D341Med (cell line): Measurements from ENCODE around the gene EGFL7.
"Not testable (repeated sequence)": the region's sequence is repeated elsewhere in the genome, so short reads cannot be mapped to it uniquely, and the experiment has no call there.

Experiments
- DNase-seq: peaks from one replicate; pipeline ENCODE4 v3.0.0; 2012; ENCODE audit warnings: low spot score

The EGFL7 gene

GRCh38 chr9:136624184-136624951, 38.3 kb upstream of the EGFL7 start:
- no peak for DNase-seq

GRCh38 chr9:136625101-136626065, 37.3 kb upstream of the EGFL7 start:
- peak; percentile 85 for DNase-seq

GRCh38 chr9:136626066-136626725, 36.5 kb upstream of the EGFL7 start:
- DNase-seq: no peak

- no peak for DNase-seq
These were observed 35.7 kb upstream of the EGFL7 start for GRCh38 chr9:136626740-136627642.

- DNase-seq: no peak
These were observed 35.0 kb upstream of the EGFL7 start for GRCh38 chr9:136627703-136628102.

GRCh38 chr9:136628268-136628667, 34.4 kb upstream of the EGFL7 start:
- DNase-seq: no peak

GRCh38 chr9:136629001-136629878, 33.5 kb upstream of the EGFL7 start:
- no peak for DNase-seq

- peak; percentile 80 for DNase-seq
These were observed 32.6 kb upstream of the EGFL7 start for GRCh38 chr9:136629879-136630661.

GRCh38 chr9:136630662-136630992, 32.1 kb upstream of the EGFL7 start:
- DNase-seq: no peak

GRCh38 chr9:136631038-136632000, 31.4 kb upstream of the EGFL7 start:
- DNase-seq: peak; percentile 83

GRCh38 chr9:136632072-136632471, 30.6 kb upstream of the EGFL7 start:
- not testable (repeated sequence) for DNase-seq

GRCh38 chr9:136632491-136633106, 30.1 kb upstream of the EGFL7 start:
- not testable (repeated sequence) for DNase-seq

- DNase-seq: no peak
These were observed 27.8 kb upstream of the EGFL7 start for GRCh38 chr9:136634904-136635303.

GRCh38 chr9:136640171-136641111, 22.3 kb upstream of the EGFL7 start:
- no peak for DNase-seq

GRCh38 chr9:136642439-136642921, 20.2 kb upstream of the EGFL7 start:
- DNase-seq: no peak

- DNase-seq: no peak
These were observed 18.9 kb upstream of the EGFL7 start for GRCh38 chr9:136643596-136644342.
